CD4-positive, alpha-beta T cell treated with Interleukin-12 subunit alpha and Interleukin-12 subunit beta, for 1 hour (primary cell): ENCODE results near the gene C4orf50.
"Not testable (repeated sequence)": the region's sequence is repeated elsewhere in the genome, so short reads cannot be mapped to it uniquely, and the experiment has no call there.

Experiments used
- DNase-seq: peaks from one replicate; pipeline ENCODE4 v3.0.0-alpha.2; 2020

C4orf50 gene

GRCh38 chr4:5885733-5886132, 132.5 kb downstream of the C4orf50 start:
- DNase-seq = no peak

DNA sequence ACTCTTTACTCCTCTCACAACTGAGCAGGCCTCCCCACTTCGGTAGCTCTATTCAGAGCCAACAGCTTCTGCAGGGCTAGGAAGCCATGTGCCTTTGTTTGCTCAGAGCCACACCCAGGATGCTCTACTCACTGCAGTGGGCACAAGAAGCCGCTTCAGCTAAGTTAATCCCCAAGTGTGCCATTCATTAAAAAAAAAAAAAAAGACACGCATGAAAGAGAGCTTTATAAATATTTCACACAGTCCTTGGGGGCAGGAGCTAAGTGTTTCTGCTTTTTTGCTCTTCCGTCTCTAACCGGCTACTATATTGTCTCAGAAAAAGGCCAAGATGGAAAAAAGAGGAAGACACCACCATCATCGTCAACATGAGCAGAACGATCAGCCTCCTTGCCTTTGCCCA, 133.4 kb downstream of the C4orf50 start:
- no peak for DNase-seq

- no peak for DNase-seq
These were observed 134.3 kb downstream of the C4orf50 start for GRCh38 chr4:5883916-5884315.

DNA sequence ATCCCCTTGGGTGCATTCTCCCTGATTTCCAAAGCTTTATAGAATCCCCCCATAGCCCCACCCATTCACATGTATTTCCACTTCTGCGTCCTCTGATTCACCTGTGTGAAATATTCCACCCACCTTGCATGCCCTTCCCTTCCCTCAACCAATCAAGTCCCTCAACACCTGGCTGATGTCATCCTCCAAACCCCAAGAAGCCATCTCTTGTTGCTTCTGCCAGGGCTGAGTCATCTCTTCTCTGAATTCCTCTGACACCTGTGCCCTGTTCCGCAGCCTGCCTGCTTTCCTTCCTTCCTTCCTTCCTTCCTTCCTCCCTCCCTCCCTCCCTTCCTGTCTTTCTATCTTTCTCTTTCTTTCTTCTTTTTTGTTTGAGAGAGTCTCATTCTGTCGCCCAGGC, 135.3 kb downstream of the C4orf50 start:
- no peak for DNase-seq

DNA sequence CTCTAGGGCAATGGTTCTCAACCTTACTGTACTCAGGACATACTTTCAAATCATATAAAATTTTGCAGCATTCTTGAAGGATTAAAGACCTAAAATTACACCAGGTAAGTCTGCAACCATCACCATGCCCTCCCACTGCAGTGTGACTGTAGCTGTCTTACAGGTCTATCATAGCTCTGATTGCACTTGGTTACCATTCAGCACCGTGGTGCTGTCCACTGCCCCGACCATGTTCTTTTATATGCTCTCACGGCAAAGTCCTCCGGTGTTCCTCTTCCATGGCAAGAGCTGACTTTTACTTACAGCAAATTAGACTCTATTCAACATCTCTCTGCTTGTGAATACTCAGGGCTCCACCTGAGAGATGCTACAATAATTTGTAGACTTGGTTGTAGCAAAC, 136.9 kb downstream of the C4orf50 start:
- DNase-seq = no peak

- DNase-seq = no peak
These were observed 139.9 kb downstream of the C4orf50 start for GRCh38 chr4:5878359-5878758.

DNA sequence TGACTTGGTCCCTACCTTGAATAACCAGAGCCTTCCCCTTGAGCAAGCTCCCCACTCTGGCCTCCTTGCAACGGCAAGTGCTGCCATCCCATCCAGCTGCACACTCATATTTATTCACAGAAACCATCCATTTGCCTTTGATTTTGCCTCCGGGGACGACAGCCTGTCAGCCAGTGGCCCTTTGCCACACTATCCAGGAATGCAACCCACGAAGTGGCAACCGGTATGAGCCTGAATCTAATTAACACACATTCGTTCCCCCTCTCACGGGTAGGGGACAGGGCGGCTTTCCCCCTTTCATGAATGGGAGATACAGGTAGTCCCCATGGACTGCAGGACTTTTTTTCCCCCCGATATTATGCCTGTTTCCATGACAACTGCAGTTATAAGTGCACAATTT, 140.8 kb downstream of the C4orf50 start:
- no peak for DNase-seq

DNA sequence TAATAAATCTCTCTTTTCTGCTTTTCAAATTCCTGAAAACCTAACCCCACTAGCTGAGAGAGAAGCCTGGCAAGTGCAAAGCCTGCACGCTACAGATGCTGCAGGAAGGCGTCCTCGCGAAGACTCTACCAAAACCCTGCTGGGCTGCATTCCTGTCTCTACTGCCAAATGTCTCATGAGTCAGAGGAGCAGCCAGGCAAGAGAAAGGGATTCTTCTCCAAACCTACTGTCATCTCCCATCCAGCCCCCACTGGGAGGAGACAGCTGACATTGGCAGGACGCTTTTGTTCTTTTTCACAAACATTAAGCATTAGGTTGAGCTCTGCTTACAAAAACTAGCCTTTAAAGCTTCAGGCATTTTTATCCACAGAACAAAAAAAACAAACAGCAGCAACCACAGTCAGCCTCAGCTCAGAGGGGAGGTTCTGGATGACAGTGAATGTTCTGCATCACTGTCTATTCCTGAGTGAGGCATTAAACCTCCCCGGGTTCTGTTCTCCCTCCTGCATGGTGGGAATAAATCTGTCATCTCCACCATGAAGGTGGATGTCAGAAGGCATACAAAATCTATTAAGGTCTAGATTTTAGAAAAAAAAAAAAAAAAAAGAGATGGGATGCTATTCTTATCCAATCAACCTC, 143.3 kb downstream of the C4orf50 start:
- DNase-seq = no peak

GRCh38 chr4:5870701-5871100, 147.5 kb downstream of the C4orf50 start:
- no peak for DNase-seq

GRCh38 chr4:5869966-5870619, 148.1 kb downstream of the C4orf50 start:
- no peak for DNase-seq

DNA sequence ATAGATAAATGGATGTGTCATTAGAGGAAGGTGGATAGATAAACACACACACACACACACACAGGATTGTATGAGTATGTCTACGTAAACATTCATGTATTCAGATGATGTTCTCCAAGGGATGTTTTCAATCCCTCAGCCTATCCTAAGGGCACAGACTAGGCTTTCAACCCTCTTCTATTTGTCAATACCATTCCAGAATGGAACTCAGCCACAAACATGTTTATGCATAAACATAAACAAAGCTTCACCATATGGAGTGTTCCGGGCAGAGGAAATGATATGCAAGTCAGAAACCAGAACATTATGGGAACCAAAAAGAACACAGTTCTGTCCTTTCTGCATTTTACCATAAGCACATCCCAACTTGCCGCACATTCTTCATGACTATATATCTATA, 150.4 kb downstream of the C4orf50 start:
- DNase-seq = no peak

- DNase-seq = no peak
These were observed 151.1 kb downstream of the C4orf50 start for GRCh38 chr4:5866841-5867813.

- no peak for DNase-seq
These were observed 152.2 kb downstream of the C4orf50 start for GRCh38 chr4:5865896-5866599.

DNA sequence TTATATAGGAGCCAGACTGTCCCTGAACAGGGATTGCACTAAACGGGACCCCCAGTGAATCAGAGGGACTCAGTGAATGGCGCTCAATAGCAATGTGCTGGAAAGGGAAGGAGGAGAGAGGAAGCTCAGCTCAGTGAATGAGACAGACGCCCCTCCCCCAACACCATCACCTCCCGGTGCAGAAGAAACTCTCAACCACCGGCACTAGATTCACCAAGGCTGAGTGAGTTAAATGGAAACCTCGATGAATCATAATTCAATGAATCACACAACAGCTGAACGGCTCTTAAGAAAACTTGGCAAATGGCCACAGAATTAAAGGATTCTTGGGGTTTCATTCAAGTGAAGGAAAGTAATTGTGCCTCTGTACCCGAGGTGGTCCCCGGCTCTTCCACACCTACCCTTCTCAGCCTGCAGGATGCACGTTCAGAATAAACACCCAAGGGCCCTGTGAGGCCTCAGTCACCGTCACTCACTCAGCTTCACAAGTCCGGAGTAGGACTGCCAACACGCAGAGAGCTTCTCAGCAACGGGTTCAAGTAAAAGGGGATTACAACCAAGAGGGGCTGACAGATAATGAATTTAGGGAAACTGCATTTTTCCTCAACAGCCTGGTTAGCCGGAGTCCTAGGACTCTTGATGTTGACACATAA, 154.6 kb downstream of the C4orf50 start:
- no peak for DNase-seq

- DNase-seq = no peak
These were observed 160.0 kb downstream of the C4orf50 start for GRCh38 chr4:5858020-5858769.

DNA sequence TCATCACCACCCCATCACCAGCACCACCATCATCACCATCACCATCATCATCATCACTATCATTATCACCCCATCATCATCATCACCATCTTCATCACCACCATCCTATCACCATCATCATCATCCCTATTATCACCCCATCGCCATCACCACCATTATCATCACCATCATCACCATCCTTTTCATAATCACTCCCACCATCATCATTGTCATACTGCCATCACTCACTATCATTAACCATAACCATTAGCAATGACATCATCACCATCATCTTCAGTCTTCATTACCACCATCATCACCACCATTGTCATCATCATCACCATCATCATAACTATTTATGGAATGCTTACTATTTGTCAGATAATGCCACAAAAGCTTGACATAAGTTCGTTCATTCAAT, 161.0 kb downstream of the C4orf50 start:
- DNase-seq = no peak

GRCh38 chr4:5856362-5856761, 161.9 kb downstream of the C4orf50 start:
- DNase-seq = not testable (repeated sequence)

DNA sequence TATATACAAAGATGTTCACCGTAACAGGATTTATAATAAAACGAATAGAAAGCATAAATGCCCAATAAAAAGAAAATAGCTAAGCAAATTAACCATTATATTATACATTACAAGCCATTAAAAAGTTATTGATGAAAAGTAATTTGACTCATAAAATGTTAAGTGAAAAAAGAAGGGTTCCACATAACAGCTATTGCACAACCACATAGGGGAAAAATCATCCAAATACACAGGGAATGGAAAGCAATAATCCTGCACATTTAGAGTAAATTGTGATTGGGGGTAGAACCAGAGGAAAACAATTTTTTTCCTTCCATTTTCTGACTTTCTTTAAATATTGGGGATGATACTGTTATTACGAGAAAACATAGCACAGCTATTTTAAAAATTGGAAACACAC, 163.3 kb downstream of the C4orf50 start:
- DNase-seq = no peak

DNA sequence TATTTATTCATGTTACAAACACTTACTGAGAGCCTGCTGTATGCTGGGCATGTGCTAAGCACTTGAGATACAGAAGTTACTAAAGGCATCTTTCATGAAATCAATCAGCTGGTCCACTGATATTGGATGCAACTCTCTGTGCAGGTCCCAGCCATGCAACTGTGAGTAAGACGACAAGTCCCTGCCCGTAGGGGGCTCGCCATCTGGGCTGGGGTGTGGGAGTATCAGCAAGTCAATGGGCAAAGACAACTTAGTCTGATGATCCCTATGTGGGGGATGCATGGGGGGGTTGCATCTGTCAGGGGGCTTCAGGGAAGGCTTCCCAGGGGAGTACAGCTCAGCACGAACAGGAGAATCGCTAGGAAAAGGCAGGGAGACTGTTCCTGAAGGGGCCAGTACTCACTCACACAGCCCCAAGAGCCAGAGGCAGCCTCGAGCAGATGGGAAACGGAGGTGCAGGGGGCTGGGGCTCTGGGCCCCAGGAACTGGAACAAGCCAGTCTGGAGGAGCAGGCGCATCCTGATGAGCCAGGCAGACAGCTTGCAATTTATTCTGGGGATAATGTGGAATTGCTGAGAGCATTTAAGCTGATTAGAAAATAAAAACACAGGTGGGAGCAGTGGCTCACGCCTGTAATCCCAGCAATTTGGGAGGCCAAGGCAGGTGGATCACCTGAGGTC, 165.6 kb downstream of the C4orf50 start:
- no peak for DNase-seq

DNA sequence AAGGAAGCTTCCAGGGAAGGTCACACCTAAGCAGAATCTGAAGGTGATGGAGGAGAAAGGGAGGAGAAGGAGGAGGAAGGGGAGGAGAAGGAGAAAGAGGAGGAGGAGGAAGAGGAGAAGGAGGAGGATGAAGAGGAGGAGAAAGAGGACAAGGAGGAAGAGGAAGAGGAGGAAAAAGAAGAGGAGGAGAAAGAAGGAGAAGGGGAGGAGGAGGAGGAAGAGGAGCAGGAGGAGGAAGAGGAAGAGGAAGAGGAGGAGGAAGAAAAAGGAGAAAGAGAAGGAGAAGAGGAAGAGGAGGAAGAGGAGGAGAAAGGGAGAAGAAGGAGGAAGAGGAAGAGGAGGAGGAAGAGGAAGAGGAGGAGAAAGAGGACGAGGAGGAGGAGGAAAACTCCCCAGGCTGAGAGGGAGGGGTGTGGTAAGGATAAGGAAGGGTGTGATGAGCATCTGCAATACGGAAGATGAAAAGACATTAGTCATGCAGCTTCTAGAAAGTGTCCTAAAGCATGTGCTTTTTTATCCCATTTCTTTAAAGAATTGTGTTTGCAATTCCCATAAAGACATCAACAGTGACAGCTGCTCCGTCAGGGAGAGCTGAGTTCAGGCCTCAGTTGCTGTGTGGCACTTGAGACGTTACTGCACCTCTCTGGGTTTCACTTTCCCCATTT, 166.5 kb downstream of the C4orf50 start:
- DNase-seq = no peak
